Keratinocyte (primary cell): ENCODE results near the gene MRPS21. TPM values are rescaled to one million over a fixed set of nuclear protein-coding genes. Genes with fewer than 3 reads are reported as not detected.

Experiments used
- DNase-seq: peaks from one replicate; pipeline ENCODE4 v3.0.0-alpha.2; 2011; ENCODE audit warnings: low read depth, missing footprints, low spot score
- FAIRE-seq: peaks from 2 replicates; lab custom pipeline; 2011; peaks lifted over from hg19 to GRCh38; lab: Jason Lieb, UNC
- H2AFZ ChIP-seq: 2 replicates; pipeline ENCODE4 v1.6.0; 2012; ENCODE audit warnings: low read length, control low read depth, inconsistent platforms; ENCODE audit not compliant: control insufficient read depth
- H3K27ac ChIP-seq: 2 replicates; pipeline ENCODE4 v1.5.1; 2011; ENCODE audit warnings: low read length; ENCODE audit not compliant: control insufficient read depth, insufficient read depth
- H3K27me3 ChIP-seq: 3 replicates; pipeline ENCODE4 v1.6.0; 2011; ENCODE audit warnings: low read length; ENCODE audit not compliant: control insufficient read depth, insufficient read depth; ENCODE audit errors: extremely low read depth
- H3K36me3 ChIP-seq, 2 experiments: 2 replicates in 1 of 2; 3 replicates in 1 of 2; pipeline ENCODE4 v1.5.1; 2011; ENCODE audit warnings: low read length in 2 of 2, mild to moderate bottlenecking in 1 of 2; ENCODE audit not compliant: control insufficient read depth in 2 of 2, insufficient read depth in 2 of 2; ENCODE audit errors: extremely low read depth in 1 of 2
- H3K4me1 ChIP-seq: 3 replicates; pipeline ENCODE4 v1.5.1; 2011; ENCODE audit warnings: low read length; ENCODE audit not compliant: control insufficient read depth, insufficient read depth; ENCODE audit errors: extremely low read depth
- H3K4me2 ChIP-seq: 3 replicates; pipeline ENCODE4 v1.6.0; 2011; ENCODE audit warnings: low read depth, low read length; ENCODE audit not compliant: control insufficient read depth, insufficient read depth; ENCODE audit errors: extremely low read depth
- H3K4me3 ChIP-seq, 3 experiments: fragments of 200-600 bp in 1 of 3; sonication (generic) in 1 of 3; 2 replicates in 2 of 3; 3 replicates in 1 of 3; pipeline ENCODE4 v1.5.1; 2011 to 2016; ENCODE audit warnings: low read length in 3 of 3, mild to moderate bottlenecking in 3 of 3, control low read depth in 2 of 3, inconsistent platforms in 1 of 3, low read depth in 1 of 3, mixed read lengths in 1 of 3, mixed run types in 1 of 3, moderate library complexity in 1 of 3; ENCODE audit not compliant: control insufficient read depth in 2 of 3, insufficient read depth in 2 of 3; ENCODE audit errors: extremely low read depth in 1 of 3
- H3K79me2 ChIP-seq: 2 replicates; pipeline ENCODE4 v1.6.0; 2012; ENCODE audit warnings: low read length; ENCODE audit not compliant: control insufficient read depth, insufficient read depth
- H3K9ac ChIP-seq: 3 replicates; pipeline ENCODE4 v1.6.0; 2011; ENCODE audit warnings: low read length; ENCODE audit not compliant: control insufficient read depth, insufficient read depth; ENCODE audit errors: extremely low read depth
- H3K9me1 ChIP-seq: 3 replicates; pipeline ENCODE4 v1.6.0; 2011; ENCODE audit warnings: low read length; ENCODE audit not compliant: control insufficient read depth, insufficient read depth; ENCODE audit errors: extremely low read depth
- H3K9me3 ChIP-seq: 2 replicates; pipeline ENCODE4 v1.5.1; 2012; ENCODE audit warnings: low read depth, low read length; ENCODE audit not compliant: control insufficient read depth
- H4K20me1 ChIP-seq: 3 replicates; pipeline ENCODE4 v1.6.0; 2011; ENCODE audit warnings: low read length; ENCODE audit not compliant: control insufficient read depth, insufficient read depth; ENCODE audit errors: extremely low read depth
- EZH2 ChIP-seq: IDR thresholded peaks from one replicate; pipeline ENCODE4 v1.6.1; 2012; ENCODE audit warnings: inconsistent platforms, mild to moderate bottlenecking, low read length, moderate library complexity
- dilution Hi-C: fragments of 300-500 bp; cut with MboI; formaldehyde crosslinking; loops from one replicate; pipeline ENCODE4 v1.7.0; 2020; ENCODE audit warnings: low sequenced_read_pairs; ENCODE audit not compliant: extremely low pct_ligation_motif_present
- polyA plus RNA-seq, 5 experiments: library from polyadenylated mRNA; depleted of rRNA in 3 of 5; stranded (reverse) in 3 of 5; stranded (forward) in 1 of 5; unstranded in 1 of 5; fragments of >200 nt; gene quantifications; 1 replicate in 1 of 5; 2 replicates in 3 of 5; 3 replicates in 1 of 5; pipeline versions ENCODE4 v1.2.1 to v1.2.3, GENCODE V29; 2011 to 2012; ENCODE audit warnings: missing spikeins in 2 of 5, low read depth in 1 of 5, low replicate concordance in 1 of 5
- TF ChIP-seq, protein P1 (sequence below), 3 experiments: IDR thresholded peaks in 1 of 3; conservative IDR thresholded peaks in 1 of 3; optimal IDR thresholded peaks in 1 of 3; 2 replicates in 2 of 3; 3 replicates in 1 of 3; pipeline versions ENCODE3 to v1.5.1; 2011; ENCODE audit warnings: low read length in 3 of 3, mild to moderate bottlenecking in 3 of 3, moderate library complexity in 2 of 3, control low read depth in 1 of 3, inconsistent platforms in 1 of 3; ENCODE audit not compliant: insufficient read depth in 2 of 3; ENCODE audit errors: extremely low read depth in 1 of 3

Gene MRPS21
- polyA plus RNA-seq, 1 donor (not counting 4 experiments of a cell fraction or from before 2014, with no cell fraction given) = 159 TPM

DNA sequence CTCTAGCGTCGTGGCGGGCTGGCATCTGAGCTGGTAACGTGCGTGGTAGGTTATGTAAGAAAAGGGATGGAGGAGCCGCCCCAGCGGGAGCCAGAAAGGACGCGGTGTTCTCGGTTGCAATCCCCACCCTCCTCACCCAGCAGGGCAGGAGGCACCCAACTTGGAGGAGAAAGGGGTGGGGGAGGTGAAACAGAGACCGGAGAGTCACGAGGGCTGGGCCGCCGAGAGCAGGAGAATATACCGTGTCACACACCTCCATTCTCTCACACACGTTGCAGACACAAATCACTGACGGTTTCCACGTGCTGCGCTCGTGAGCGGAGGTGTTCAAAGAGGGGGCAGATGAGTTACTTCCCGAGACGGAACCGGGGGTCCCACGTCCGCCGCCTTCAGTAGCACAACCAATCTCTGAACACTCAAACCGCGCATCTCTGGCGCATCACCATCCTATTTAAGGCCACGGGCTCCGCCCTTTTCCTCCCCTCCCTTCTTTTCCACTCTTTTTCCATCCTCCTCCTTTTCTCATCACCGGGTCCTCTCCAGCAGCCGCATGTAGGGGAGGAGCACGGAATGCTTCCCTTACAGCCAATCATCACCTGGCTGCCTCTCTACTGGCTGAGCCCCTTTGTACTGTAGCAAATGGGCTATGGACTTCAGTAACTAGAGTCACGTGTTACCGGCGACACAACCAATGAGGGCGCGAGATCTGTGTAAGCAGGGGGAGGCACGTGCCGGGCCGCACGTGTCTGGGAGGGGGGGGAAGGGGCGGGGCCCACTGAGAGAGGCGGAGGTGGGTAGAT is 11.7 kb upstream of the MRPS21 start, which contains the start of gene CIART:
Gene CIART (plus strand): TSS at position 797 of the 800 bp plus-strand sequence. CDS start 714 bp downstream, outside the sequence.
- peak within 1 kb of the TSS; percentile 90 for H3K9ac ChIP-seq
- H3K4me1 ChIP-seq = peaks cover 18% of the 10 kb centered on the region
- dilution Hi-C loops = no loop called here
- H3K4me2 ChIP-seq = peak within 1 kb of the TSS; percentile 93
- no peaks in the 10 kb centered on the region for H4K20me1 ChIP-seq
- H3K79me2 ChIP-seq = no peaks in the 10 kb centered on the region
- TF ChIP-seq EZH2 = no peak
- TF ChIP-seq, protein P1, sequence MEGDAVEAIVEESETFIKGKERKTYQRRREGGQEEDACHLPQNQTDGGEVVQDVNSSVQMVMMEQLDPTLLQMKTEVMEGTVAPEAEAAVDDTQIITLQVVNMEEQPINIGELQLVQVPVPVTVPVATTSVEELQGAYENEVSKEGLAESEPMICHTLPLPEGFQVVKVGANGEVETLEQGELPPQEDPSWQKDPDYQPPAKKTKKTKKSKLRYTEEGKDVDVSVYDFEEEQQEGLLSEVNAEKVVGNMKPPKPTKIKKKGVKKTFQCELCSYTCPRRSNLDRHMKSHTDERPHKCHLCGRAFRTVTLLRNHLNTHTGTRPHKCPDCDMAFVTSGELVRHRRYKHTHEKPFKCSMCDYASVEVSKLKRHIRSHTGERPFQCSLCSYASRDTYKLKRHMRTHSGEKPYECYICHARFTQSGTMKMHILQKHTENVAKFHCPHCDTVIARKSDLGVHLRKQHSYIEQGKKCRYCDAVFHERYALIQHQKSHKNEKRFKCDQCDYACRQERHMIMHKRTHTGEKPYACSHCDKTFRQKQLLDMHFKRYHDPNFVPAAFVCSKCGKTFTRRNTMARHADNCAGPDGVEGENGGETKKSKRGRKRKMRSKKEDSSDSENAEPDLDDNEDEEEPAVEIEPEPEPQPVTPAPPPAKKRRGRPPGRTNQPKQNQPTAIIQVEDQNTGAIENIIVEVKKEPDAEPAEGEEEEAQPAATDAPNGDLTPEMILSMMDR (optimal IDR thresholded peaks at IDR 0.05 in 1 of 3, IDR thresholded peaks at IDR 0.05 in 1 of 3, conservative IDR thresholded peaks at IDR 0.05 in 1 of 3; ENCODE audit: extremely low read depth in 1 of 3, insufficient read depth in 2 of 3, low read length in 3 of 3) = no peak
- FAIRE-seq (peak; percentile 93), DNase-seq (peak; percentile 98)
- H3K9me3 ChIP-seq = no peaks in the 10 kb centered on the region
- H3K27ac ChIP-seq = peak within 1 kb of the TSS; percentile 91
- H3K36me3 ChIP-seq = peaks cover 6 to 11% of the 10 kb centered on the region in 2 experiments
- H3K27me3 ChIP-seq = no peaks in the 10 kb centered on the region
- peak within 1 kb of the TSS; percentile 96 for H2AFZ ChIP-seq
- peak within 1 kb of the TSS; percentile 42 to 79 (median 72) for H3K4me3 ChIP-seq
- no peaks in the 10 kb centered on the region for H3K9me1 ChIP-seq

DNA sequence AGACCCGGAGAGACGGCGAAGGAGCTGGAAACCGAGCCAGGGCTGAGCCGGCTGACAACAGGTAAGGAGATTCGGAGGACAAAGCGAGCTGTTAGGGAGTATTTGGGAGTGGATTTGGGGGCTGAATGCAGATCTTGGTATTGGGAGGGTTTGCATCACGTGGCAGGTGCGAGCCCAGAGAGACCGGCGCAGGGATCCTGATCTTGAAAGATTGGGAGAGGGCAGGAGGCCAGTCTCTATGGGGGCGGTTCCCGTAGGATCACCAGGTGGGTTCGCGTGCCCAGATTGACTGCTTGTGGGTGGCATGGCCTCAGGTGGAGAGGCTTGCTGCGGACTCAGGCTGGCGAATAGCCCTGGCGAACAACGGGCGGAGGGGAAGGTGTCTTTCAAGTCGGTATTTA is 11.1 kb upstream of the MRPS21 start:
- Histone ChIP-seq H3K4me3 (peak overlapping the region; percentile 42 to 79 (median 72)), H3K27me3 (no peaks in the 10 kb centered on the region), H3K4me2 (peak overlapping the region; percentile 88), H2AFZ (peak overlapping the region; percentile 96), H3K27ac (peak overlapping the region; percentile 74), H3K79me2 (no peaks in the 10 kb centered on the region), H3K9ac (peak overlapping the region; percentile 84), H3K9me3 (no peaks in the 10 kb centered on the region), H3K9me1 (no peaks in the 10 kb centered on the region), H3K4me1 (peaks cover 18% of the 10 kb centered on the region), H4K20me1 (no peaks in the 10 kb centered on the region), H3K36me3 (peaks cover 6 to 10% of the 10 kb centered on the region in 2 experiments)
- dilution Hi-C loops = no loop called here
- TF ChIP-seq EZH2 = no peak
- TF ChIP-seq, protein P1 (optimal IDR thresholded peaks at IDR 0.05 in 1 of 3, IDR thresholded peaks at IDR 0.05 in 1 of 3, conservative IDR thresholded peaks at IDR 0.05 in 1 of 3; ENCODE audit: extremely low read depth in 1 of 3, insufficient read depth in 2 of 3, low read length in 3 of 3) = no peak
- DNase-seq (no peak), FAIRE-seq (no peak)
